HG03139 (cell line): ENCODE results near the gene CALHM6.

Experiments used
- ATAC-seq: cut with Tn5 transposase; IDR thresholded peaks from one replicate; pipeline ENCODE4 v1.9.1; 2021; ENCODE audit not compliant: unreplicated experiment

The CALHM6 gene

GRCh38 chr6:116444575-116444974 is 16.6 kb upstream of the CALHM6 start:
- no peak for ATAC-seq

GRCh38 chr6:116445102-116445501 is 16.1 kb upstream of the CALHM6 start:
- ATAC-seq = no peak

GRCh38 chr6:116446399-116446798 is 14.8 kb upstream of the CALHM6 start:
- no peak for ATAC-seq

- ATAC-seq = no peak
Measured at GRCh38 chr6:116447052-116447451, 14.1 kb upstream of the CALHM6 start.

GRCh38 chr6:116447496-116448011 is 13.6 kb upstream of the CALHM6 start:
- no peak for ATAC-seq

GRCh38 chr6:116449565-116449964 is 11.6 kb upstream of the CALHM6 start:
- ATAC-seq = no peak

GRCh38 chr6:116450185-116450710 is 10.9 kb upstream of the CALHM6 start:
- ATAC-seq = no peak

- ATAC-seq = peak; percentile 87
Measured at GRCh38 chr6:116450769-116451740, 10.1 kb upstream of the CALHM6 start.

- ATAC-seq = no peak
Measured at GRCh38 chr6:116451916-116452315, 9.3 kb upstream of the CALHM6 start.

GRCh38 chr6:116452531-116452930 is 8.6 kb upstream of the CALHM6 start:
- ATAC-seq = no peak

- no peak for ATAC-seq
Measured at GRCh38 chr6:116456106-116456505, 5.1 kb upstream of the CALHM6 start.

GRCh38 chr6:116456927-116457326 is 4.2 kb upstream of the CALHM6 start:
- ATAC-seq = no peak

GRCh38 chr6:116458264-116458663 is 2.9 kb upstream of the CALHM6 start:
- no peak for ATAC-seq

GRCh38 chr6:116459927-116460326 is 1.2 kb upstream of the CALHM6 start:
- no peak for ATAC-seq

GRCh38 chr6:116461932-116462885 is 1.0 kb downstream of the CALHM6 start:
- peak; percentile 88 for ATAC-seq

- no peak for ATAC-seq
Measured at GRCh38 chr6:116463301-116463700, 2.1 kb downstream of the CALHM6 start.

- ATAC-seq = no peak
Measured at GRCh38 chr6:116465246-116465645, 4.1 kb downstream of the CALHM6 start.

- no peak for ATAC-seq
Measured at GRCh38 chr6:116467096-116467495, 5.9 kb downstream of the CALHM6 start.

GRCh38 chr6:116467514-116467913 is 6.3 kb downstream of the CALHM6 start:
- ATAC-seq = no peak

- ATAC-seq = no peak
Measured at GRCh38 chr6:116468293-116468692, 7.1 kb downstream of the CALHM6 start.

GRCh38 chr6:116471531-116471930 is 10.4 kb downstream of the CALHM6 start:
- no peak for ATAC-seq
